Esophagus squamous epithelium (tissue), 5 donors: ENCODE results near the gene ANKRD39. TPM values are rescaled to one million over a fixed set of nuclear protein-coding genes. Genes with fewer than 3 reads are reported as not detected.

ENCODE experiments used
- DNase-seq: peaks from one replicate; lab custom pipeline; 2025; lab: John Stamatoyannopoulos, UW
- H3K27ac ChIP-seq, 4 donors: fragments of 200-600 bp; sonication (generic); one replicate each; pipeline ENCODE4 v1.5.1; 2016 to 2019; ENCODE audit warnings: mild to moderate bottlenecking in 1 of 4
- H3K27me3 ChIP-seq, 4 donors: fragments of 200-600 bp; sonication (generic); 1 replicate in 3 of 4; 2 replicates in 1 of 4; pipeline versions ENCODE4 v1.5.1 to v1.6.0; 2017 to 2021; ENCODE audit warnings: antibody characterized with exemption in 1 of 4
- H3K36me3 ChIP-seq, 3 donors: fragments of 200-600 bp; sonication (generic); one replicate each; pipeline ENCODE4 v1.5.1; 2016 to 2019
- H3K4me1 ChIP-seq, 3 donors: fragments of 200-600 bp; sonication (generic); one replicate each; pipeline ENCODE4 v1.5.1; 2017 to 2019
- H3K4me3 ChIP-seq, 4 donors: fragments of 200-600 bp; sonication (generic); 1 replicate in 3 of 4; 2 replicates in 1 of 4; pipeline ENCODE4 v1.5.1; 2016 to 2019; ENCODE audit warnings: mild to moderate bottlenecking in 2 of 4, moderate library complexity in 1 of 4
- H3K9me3 ChIP-seq, 3 donors: fragments of 200-600 bp; sonication (generic); one replicate each; pipeline ENCODE4 v1.5.1; 2016 to 2019
- CTCF ChIP-seq, 6 experiments: fragments of 450-650 bp in 4 of 6; fragments of 200-600 bp in 2 of 6; sonication (generic) in 2 of 6; IDR thresholded peaks; one replicate each; pipeline ENCODE4 v1.5.1; 2016 to 2019; ENCODE audit warnings: antibody characterized with exemption in 6 of 6, mild to moderate bottlenecking in 4 of 6, moderate library complexity in 4 of 6
- POLR2A ChIP-seq, 4 donors: fragments of 450-650 bp; IDR thresholded peaks; one replicate each; pipeline ENCODE4 v1.6.1; 2017; ENCODE audit warnings: antibody characterized with exemption in 4 of 4, mild to moderate bottlenecking in 4 of 4, moderate library complexity in 3 of 4
- WGBS, 2 donors: methylation state at CpG; one replicate each; pipeline ENCODE4 v1.1.5; 2018; 5-methylcytosine and 5-hydroxymethylcytosine counted together
- intact Hi-C: fragments of 100-400 bp; cut with DNase I; formaldehyde crosslinking; loops from one replicate; pipeline ENCODE4 v1.15.0; 2022
- total RNA-seq, 4 donors: library from RNA; depleted of rRNA; stranded (reverse); fragments of >200 nt; gene quantifications; one replicate each; pipeline ENCODE4 v1.1.0, GENCODE V29; 2016
- donor health status: DM: yes; HTN: yes; CAD: no.

The ANKRD39 gene
- total RNA-seq, 4 donors from 2014 or later = 7.1 to 17.2 (median 14.0) TPM

- peak overlapping the region; percentile 65 to 94 (median 78) for H3K4me3 ChIP-seq
- WGBS, 2 donors = 5 to 6% methylated on average over 7 to 10 of the region's 13 CpGs
- peaks cover 0 to 19% (median 5%) of the 10 kb centered on the region in 3 donors for H3K36me3 ChIP-seq
- intact Hi-C loops = no loop called here
- no peaks in the 10 kb centered on the region for H3K9me3 ChIP-seq
- no peak for DNase-seq
- TF ChIP-seq CTCF (IDR thresholded peaks at IDR 0.05) = no peak
- peak in 2 of 4 donors; percentile 29 to 46 for TF ChIP-seq POLR2A (IDR thresholded peaks at IDR 0.05)
- H3K27me3 ChIP-seq = no peaks in the 10 kb centered on the region
- peak overlapping the region; percentile 95 to 100 (median 97) for H3K27ac ChIP-seq
- peaks cover 49 to 90% (median 70%) of the 10 kb centered on the region in 3 donors for H3K4me1 ChIP-seq
These were observed 12.9 kb upstream of the ANKRD39 start for GRCh38 chr2:96870626-96871255.

- intact Hi-C loops = no loop called here
- WGBS, 2 donors = 2% methylated on average over 7 of the region's 93 CpGs; no CpG with 5 or more reads in 1 of the 2 donors
- no peak for DNase-seq
- Histone ChIP-seq H3K27me3 (no peaks in the 10 kb centered on the region), H3K36me3 (peaks cover 6 to 27% (median 12%) of the 10 kb centered on the region in 3 donors), H3K4me3 (peak within 1 kb of the TSS; percentile 65 to 94 (median 78)), H3K9me3 (no peaks in the 10 kb centered on the region), H3K27ac (peak within 1 kb of the TSS; percentile 95 to 100 (median 97)), H3K4me1 (peaks cover 51 to 90% (median 65%) of the 10 kb centered on the region in 3 donors)
- TF ChIP-seq CTCF (IDR thresholded peaks at IDR 0.05) = no peak
- peak in 3 of 4 donors; percentile 53 to 81 (median 66) for TF ChIP-seq POLR2A (IDR thresholded peaks at IDR 0.05)
These were observed 12.2 kb upstream of the ANKRD39 start, which contains the start of gene SEMA4C for GRCh38 chr2:96869822-96870625. Gene SEMA4C, minus strand, starts transcription at chr2:96870080. Its CDS starts 2,194 bp downstream, at chr2:96867886.

GRCh38 chr2:96869281-96869821, 11.5 kb upstream of the ANKRD39 start:
- 0% methylated on average over 10 of the region's 64 CpGs; no CpG with 5 or more reads in 1 of the 2 donors for WGBS, 2 donors
- intact Hi-C loops = no loop called here
- no peaks in the 10 kb centered on the region for H3K9me3 ChIP-seq
- H3K27ac ChIP-seq = peak overlapping the region; percentile 95 to 100 (median 97)
- peak overlapping the region; percentile 65 to 94 (median 78) for H3K4me3 ChIP-seq
- H3K36me3 ChIP-seq = peaks cover 11 to 33% (median 19%) of the 10 kb centered on the region in 3 donors
- H3K27me3 ChIP-seq = no peaks in the 10 kb centered on the region
- H3K4me1 ChIP-seq = peaks cover 45 to 90% (median 59%) of the 10 kb centered on the region in 3 donors
- TF ChIP-seq POLR2A (IDR thresholded peaks at IDR 0.05) = peak in 1 of 4 donors; percentile 4
- peak in 1 of 6 experiments; percentile 3 for TF ChIP-seq CTCF (IDR thresholded peaks at IDR 0.05)
- no peak for DNase-seq

- TF ChIP-seq CTCF (IDR thresholded peaks at IDR 0.05) (peak in 5 of 6 experiments; percentile 43 to 71 (median 59)), POLR2A (IDR thresholded peaks at IDR 0.05) (peak in 2 of 4 donors; percentile 35 to 51)
- no peak for DNase-seq
- peaks cover 39 to 90% (median 52%) of the 10 kb centered on the region in 3 donors for H3K4me1 ChIP-seq
- intact Hi-C loops = no loop called here
- peak overlapping the region; percentile 95 to 100 (median 97) for H3K27ac ChIP-seq
- WGBS, 2 donors = 0% methylated on average over 1 to 2 of the region's 76 CpGs
- no peaks in the 10 kb centered on the region for H3K9me3 ChIP-seq
- H3K4me3 ChIP-seq = peak overlapping the region; percentile 65 to 94 (median 78)
- H3K27me3 ChIP-seq = no peaks in the 10 kb centered on the region
- H3K36me3 ChIP-seq = peaks cover 17 to 40% (median 26%) of the 10 kb centered on the region in 3 donors
These were observed 10.9 kb upstream of the ANKRD39 start for GRCh38 chr2:96868555-96869280.
